H1 (cell line): Measurements from ENCODE around the gene SLC24A4. TPM values are rescaled to one million over a fixed set of nuclear protein-coding genes. Genes with fewer than 3 reads are reported as not detected.
A peak's percentile ranks its signal among the peaks of the same experiment; 100 is the strongest.

ENCODE experiments used
- ASH2L ChIP-seq: fragments of 200-600, 300-600 bp; sonication (generic); IDR thresholded peaks from one replicate; pipeline ENCODE4 v1.7.1; 2017; ENCODE audit warnings: low read length
- CTBP2 ChIP-seq: IDR thresholded peaks from 2 replicates; pipeline ENCODE4 v1.7.0; 2011; ENCODE audit warnings: borderline replicate concordance, mild to moderate bottlenecking, moderate library complexity, mixed read lengths, low read length; ENCODE audit not compliant: insufficient read depth, insufficient read length
- EZH2 ChIP-seq: fragments of 200-600 bp; sonication (generic); IDR thresholded peaks from 2 replicates; pipeline ENCODE4 v1.7.1; 2012; ENCODE audit warnings: low read depth, mild to moderate bottlenecking, moderate library complexity, low read length, inconsistent platforms; ENCODE audit not compliant: severe bottlenecking
- KDM4A ChIP-seq: IDR thresholded peaks from one replicate; pipeline ENCODE4 v1.7.1; 2012; ENCODE audit warnings: low read depth, mild to moderate bottlenecking, moderate library complexity, low read length, inconsistent platforms; ENCODE audit not compliant: severe bottlenecking
- RFX5 ChIP-seq: IDR thresholded peaks from 2 replicates; pipeline ENCODE4 v1.6.1; 2011; ENCODE audit warnings: low read depth, low read length, improper control_type of control experiment, borderline replicate concordance
- SUZ12 ChIP-seq: fragments of 200-600 bp; sonication (generic); IDR thresholded peaks from 2 replicates; pipeline ENCODE4 v1.6.1; 2012; ENCODE audit warnings: mild to moderate bottlenecking, inconsistent platforms, low read length, moderate library complexity, mixed read lengths
- polyA plus RNA-seq, 7 experiments: library from polyadenylated mRNA; depleted of rRNA in 3 of 7; stranded (reverse) in 5 of 7; unstranded in 2 of 7; fragments of >200 nt in 5 of 7; fragments of 200-250 nt in 2 of 7; gene quantifications; 1 replicate in 5 of 7; 2 replicates in 1 of 7; 4 replicates in 1 of 7; pipeline versions ENCODE4 v1.2.1 to v1.2.3, GENCODE V29; 2011 to 2013; ENCODE audit warnings: missing spikeins in 2 of 7, mixed read lengths in 2 of 7
- total RNA-seq: library from RNA; stranded (reverse); fragmentation: NEBNext Ultra II Directional; extraction: Animal tissue kit (Norgen Biotek cat#: 25700); gene quantifications from 2 replicates; pipeline ENCODE4 v1.2.1, GENCODE V29; 2021
- TF ChIP-seq, protein P1 (sequence below): IDR thresholded peaks from 2 replicates; pipeline ENCODE4 v1.6.1; 2011; ENCODE audit warnings: low read length, improper control_type of control experiment
- TF ChIP-seq, protein P2 (sequence below): IDR thresholded peaks from 2 replicates; pipeline ENCODE4 v1.6.1; 2012; ENCODE audit warnings: inconsistent platforms

Gene SLC24A4
- total and polyA plus RNA-seq, 2 of the 8 experiments (the other 6 are each of a cell fraction or from before 2014, with no cell fraction given), result 0.27 to 0.89 TPM

DNA sequence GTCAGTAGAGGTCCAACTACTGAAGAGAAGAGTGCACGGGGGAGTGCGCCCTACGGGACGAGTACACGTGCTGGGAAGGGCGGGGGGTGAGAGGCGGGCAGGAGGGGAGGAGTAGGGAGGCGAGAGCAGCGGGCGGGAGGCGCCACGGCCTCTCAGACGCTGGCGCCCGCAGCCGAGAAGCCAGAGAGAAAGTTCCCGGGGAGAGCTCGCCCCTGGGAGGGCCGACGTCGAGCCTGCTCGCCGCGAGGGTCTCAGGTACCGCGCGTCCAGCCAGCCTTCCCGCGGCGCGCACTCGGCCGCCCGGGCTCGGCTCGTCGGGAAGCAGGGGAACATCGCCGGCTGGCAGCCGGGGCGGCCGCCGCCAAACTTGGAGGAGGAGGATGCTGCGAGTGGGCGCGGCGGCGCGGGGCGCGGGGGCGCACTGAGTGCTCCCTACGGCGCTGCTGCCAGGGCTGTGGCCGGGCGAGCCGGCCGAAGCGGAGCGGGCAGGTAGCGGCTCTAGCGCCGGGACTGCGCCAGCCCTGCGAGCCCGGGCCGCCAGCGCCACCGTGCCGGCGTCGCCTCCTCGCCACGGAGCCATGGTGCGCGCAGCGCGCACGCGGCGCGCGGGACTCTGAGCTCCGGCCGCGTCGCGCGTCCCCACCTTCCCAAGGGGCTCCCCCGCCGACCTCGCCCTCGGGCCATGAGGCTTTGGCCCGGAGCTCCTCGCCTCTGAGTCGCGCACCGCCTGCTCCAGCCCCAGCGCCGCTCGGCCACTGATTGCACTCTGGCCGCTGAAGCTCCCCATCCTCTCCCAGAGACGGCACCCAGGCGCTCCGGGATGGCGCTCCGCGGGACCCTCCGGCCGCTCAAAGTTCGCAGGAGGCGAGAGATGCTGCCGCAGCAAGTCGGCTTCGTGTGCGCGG is at the start of gene SLC24A4 (continued):
- no peak for TF ChIP-seq RFX5
- TF ChIP-seq CTBP2, result peak; percentile 32
- peak; percentile 93 for TF ChIP-seq EZH2
- peak; percentile 92 for TF ChIP-seq SUZ12
- TF ChIP-seq, protein P1, sequence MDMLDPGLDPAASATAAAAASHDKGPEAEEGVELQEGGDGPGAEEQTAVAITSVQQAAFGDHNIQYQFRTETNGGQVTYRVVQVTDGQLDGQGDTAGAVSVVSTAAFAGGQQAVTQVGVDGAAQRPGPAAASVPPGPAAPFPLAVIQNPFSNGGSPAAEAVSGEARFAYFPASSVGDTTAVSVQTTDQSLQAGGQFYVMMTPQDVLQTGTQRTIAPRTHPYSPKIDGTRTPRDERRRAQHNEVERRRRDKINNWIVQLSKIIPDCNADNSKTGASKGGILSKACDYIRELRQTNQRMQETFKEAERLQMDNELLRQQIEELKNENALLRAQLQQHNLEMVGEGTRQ, result no peak
- TF ChIP-seq, protein P2, sequence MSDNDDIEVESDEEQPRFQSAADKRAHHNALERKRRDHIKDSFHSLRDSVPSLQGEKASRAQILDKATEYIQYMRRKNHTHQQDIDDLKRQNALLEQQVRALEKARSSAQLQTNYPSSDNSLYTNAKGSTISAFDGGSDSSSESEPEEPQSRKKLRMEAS, result peak; percentile 77
- peak; percentile 95 for TF ChIP-seq KDM4A
- TF ChIP-seq ASH2L, result peak; percentile 32
